OCI-LY3 (cell line): ENCODE results near the gene HPGD.

Experiments
- EZH2phosphoT487 ChIP-seq: fragments of 200-600 bp; shearing (Covaris generic); IDR thresholded peaks from 2 replicates; pipeline ENCODE4 v1.6.1; 2018; ENCODE audit warnings: antibody characterized with exemption, mixed run types, low read depth
- TF ChIP-seq, protein P1 (sequence below): fragments of 200-600, 300-600 bp; sonication (generic); IDR thresholded peaks from 2 replicates; pipeline ENCODE4 v1.5.1; 2014; ENCODE audit warnings: antibody characterized with exemption, low read length, low read depth

DNA sequence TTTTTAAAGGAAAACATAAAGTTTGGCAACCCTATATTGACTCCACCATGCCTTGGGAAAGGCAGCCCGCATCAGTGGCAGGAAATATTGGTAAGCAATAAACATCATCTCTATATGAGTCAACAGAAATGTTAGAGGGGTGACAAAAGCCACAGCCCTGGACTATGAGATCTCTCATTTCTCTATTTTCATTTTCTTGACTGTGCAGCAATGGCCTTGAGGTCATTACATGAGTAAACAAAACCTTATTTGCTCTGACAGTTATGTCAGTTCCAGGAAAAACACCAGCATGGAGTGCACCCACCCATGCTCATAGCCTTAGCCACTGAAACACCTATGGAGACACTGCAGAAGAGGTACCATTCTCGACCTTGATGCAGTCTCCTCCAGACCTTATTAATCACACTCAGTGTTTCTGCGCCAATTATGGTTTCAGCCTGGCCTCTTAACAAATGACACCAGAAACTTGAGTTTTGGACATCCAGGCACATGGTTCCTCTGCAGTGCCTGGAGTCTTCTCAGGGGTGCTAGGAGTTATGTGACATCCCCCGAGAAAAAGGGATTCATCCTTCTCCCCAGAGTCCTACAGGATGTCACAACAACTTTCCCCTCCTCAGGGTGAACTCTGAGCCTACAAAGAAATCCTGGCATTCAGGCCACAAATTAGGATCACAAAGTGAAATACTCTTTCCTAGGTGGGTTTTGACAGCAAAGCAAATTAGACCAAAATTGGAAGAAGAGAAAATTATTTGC is 16.0 kb upstream of the HPGD start:
- TF ChIP-seq, protein P1, sequence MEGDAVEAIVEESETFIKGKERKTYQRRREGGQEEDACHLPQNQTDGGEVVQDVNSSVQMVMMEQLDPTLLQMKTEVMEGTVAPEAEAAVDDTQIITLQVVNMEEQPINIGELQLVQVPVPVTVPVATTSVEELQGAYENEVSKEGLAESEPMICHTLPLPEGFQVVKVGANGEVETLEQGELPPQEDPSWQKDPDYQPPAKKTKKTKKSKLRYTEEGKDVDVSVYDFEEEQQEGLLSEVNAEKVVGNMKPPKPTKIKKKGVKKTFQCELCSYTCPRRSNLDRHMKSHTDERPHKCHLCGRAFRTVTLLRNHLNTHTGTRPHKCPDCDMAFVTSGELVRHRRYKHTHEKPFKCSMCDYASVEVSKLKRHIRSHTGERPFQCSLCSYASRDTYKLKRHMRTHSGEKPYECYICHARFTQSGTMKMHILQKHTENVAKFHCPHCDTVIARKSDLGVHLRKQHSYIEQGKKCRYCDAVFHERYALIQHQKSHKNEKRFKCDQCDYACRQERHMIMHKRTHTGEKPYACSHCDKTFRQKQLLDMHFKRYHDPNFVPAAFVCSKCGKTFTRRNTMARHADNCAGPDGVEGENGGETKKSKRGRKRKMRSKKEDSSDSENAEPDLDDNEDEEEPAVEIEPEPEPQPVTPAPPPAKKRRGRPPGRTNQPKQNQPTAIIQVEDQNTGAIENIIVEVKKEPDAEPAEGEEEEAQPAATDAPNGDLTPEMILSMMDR = no peak
- TF ChIP-seq EZH2phosphoT487 = no peak
